GM23338 (cell line): ENCODE measurements around the gene UBAC1. TPM values are rescaled to one million over a fixed set of nuclear protein-coding genes. Genes with fewer than 3 reads are reported as not detected.

ENCODE experiments used
- ATAC-seq: fragments of 200-7000 bp; cut with Tn5 transposase; 3 replicates; pipeline ENCODE4 v1.9.1; 2020
- DNase-seq: peaks from one replicate; pipeline ENCODE4 v3.0.0-alpha.2; 2015; ENCODE audit warnings: low spot score
- H2AFZ ChIP-seq: fragments of 200-600 bp; sonication (generic); 2 replicates; pipeline ENCODE4 v1.8.0; 2016; ENCODE audit warnings: antibody characterized with exemption, mild to moderate bottlenecking, moderate library complexity
- H3F3A ChIP-seq: fragments of 200-600 bp; sonication (generic); replicated peaks from 2 replicates; pipeline ENCODE4 v1.8.0; 2017; ENCODE audit warnings: antibody characterized with exemption, mixed run types, low read depth
- H3K27ac ChIP-seq: fragments of 200-600 bp; sonication (generic); 2 replicates; pipeline ENCODE4 v1.6.1; 2016; ENCODE audit warnings: low read depth
- H3K27me3 ChIP-seq: fragments of 200-600 bp; sonication (generic); 2 replicates; pipeline ENCODE4 v1.8.0; 2016; ENCODE audit warnings: mild to moderate bottlenecking, mixed run types, moderate library complexity; ENCODE audit not compliant: insufficient read depth
- H3K36me3 ChIP-seq: fragments of 200-600 bp; sonication (generic); 2 replicates; pipeline ENCODE4 v1.8.0; 2016; ENCODE audit warnings: mild to moderate bottlenecking; ENCODE audit not compliant: insufficient read depth
- H3K4me1 ChIP-seq: fragments of 200-600 bp; sonication (generic); 2 replicates; pipeline ENCODE4 v1.8.0; 2016; ENCODE audit warnings: mild to moderate bottlenecking, moderate library complexity; ENCODE audit not compliant: insufficient read depth
- H3K4me2 ChIP-seq: fragments of 200-600 bp; sonication (generic); 2 replicates; pipeline ENCODE4 v1.7.1; 2017; ENCODE audit warnings: mixed run types
- H3K4me3 ChIP-seq: fragments of 200-600 bp; sonication (generic); 2 replicates; pipeline ENCODE4 v1.6.1; 2016; ENCODE audit warnings: mixed run types
- H3K79me2 ChIP-seq: fragments of 200-600 bp; sonication (generic); replicated peaks from 2 replicates; pipeline ENCODE4 v1.8.0; 2017; ENCODE audit warnings: mild to moderate bottlenecking; ENCODE audit not compliant: insufficient read depth
- H3K9me2 ChIP-seq: fragments of 200-600 bp; sonication (generic); 2 replicates; pipeline ENCODE4 v1.8.0; 2017; ENCODE audit not compliant: insufficient read depth
- H4K20me1 ChIP-seq: fragments of 200-600 bp; sonication (generic); replicated peaks from 2 replicates; pipeline ENCODE4 v1.8.0; 2017; ENCODE audit warnings: mild to moderate bottlenecking; ENCODE audit not compliant: insufficient read depth
- H3K27ac Mint-ChIP-seq: 2 replicates; pipeline ENCODE4 v1.8.0; 2020; ENCODE audit warnings: inconsistent platforms, mild to moderate bottlenecking, moderate library complexity, mixed read lengths
- H3K27me3 Mint-ChIP-seq: 3 replicates; pipeline ENCODE4 v1.8.0; 2022; ENCODE audit warnings: low read depth, mild to moderate bottlenecking, moderate library complexity, mixed read lengths, inconsistent platforms; ENCODE audit not compliant: insufficient read depth, poor library complexity
- H3K36me3 Mint-ChIP-seq: 3 replicates; pipeline ENCODE4 v1.8.0; 2021; ENCODE audit warnings: low read depth, mild to moderate bottlenecking, inconsistent platforms, moderate library complexity, mixed read lengths
- H3K4me1 Mint-ChIP-seq: 3 replicates; pipeline ENCODE4 v1.8.0; 2020; ENCODE audit warnings: mild to moderate bottlenecking, inconsistent platforms, mixed read lengths
- H3K4me3 Mint-ChIP-seq: 3 replicates; pipeline ENCODE4 v1.8.0; 2021; ENCODE audit warnings: moderate library complexity, mild to moderate bottlenecking, inconsistent platforms, mixed read lengths
- H3K9me3 Mint-ChIP-seq: 3 replicates; pipeline ENCODE4 v1.8.0; 2020; ENCODE audit warnings: moderate library complexity, mild to moderate bottlenecking, inconsistent platforms, mixed read lengths
- CREB1 ChIP-seq: fragments of 250-450 bp; sonication (Bioruptor Pico); IDR thresholded peaks from 2 replicates; pipeline ENCODE4 v1.5.0; 2020; ENCODE audit warnings: low read depth, mild to moderate bottlenecking, moderate library complexity
- EZH2 ChIP-seq: fragments of 200-600 bp; sonication (generic); IDR thresholded peaks from one replicate; pipeline ENCODE4 v1.8.0; 2017; ENCODE audit warnings: antibody characterized with exemption, mild to moderate bottlenecking, low read depth; ENCODE audit not compliant: unreplicated experiment
- EZH2phosphoT487 ChIP-seq: fragments of 200-600 bp; sonication (generic); IDR thresholded peaks from one replicate; pipeline ENCODE4 v1.8.1; 2018; ENCODE audit warnings: antibody characterized with exemption; ENCODE audit not compliant: unreplicated experiment
- JUNB ChIP-seq: IDR thresholded peaks from one replicate; pipeline ENCODE4 v1.6.1; 2016; ENCODE audit warnings: antibody characterized with exemption; ENCODE audit not compliant: unreplicated experiment
- NANOG ChIP-seq: IDR thresholded peaks from 2 replicates; pipeline ENCODE4 v1.6.1; 2016; ENCODE audit warnings: antibody characterized with exemption, borderline replicate concordance
- POLR2AphosphoS5 ChIP-seq: IDR thresholded peaks from 2 replicates; pipeline ENCODE4 v1.6.1; 2016; ENCODE audit warnings: antibody characterized with exemption, low read depth
- STAT1 ChIP-seq: IDR thresholded peaks from one replicate; pipeline ENCODE4 v1.6.1; 2016; ENCODE audit warnings: antibody characterized with exemption; ENCODE audit not compliant: unreplicated experiment
- ZNF114 ChIP-seq: fragments of 250-450 bp; sonication (Bioruptor Pico); IDR thresholded peaks from 2 replicates; pipeline ENCODE4 v1.5.0; 2020; ENCODE audit warnings: mild to moderate bottlenecking, moderate library complexity
- ZNF331 ChIP-seq: fragments of 250-450 bp; sonication (Bioruptor Pico); IDR thresholded peaks from 2 replicates; pipeline ENCODE4 v1.5.0; 2020; ENCODE audit warnings: low read depth, mild to moderate bottlenecking, moderate library complexity
- polyA plus RNA-seq: library from polyadenylated mRNA; unstranded; fragments of >200 nt; fragmentation: Nextera tagmentation; extraction: Ambion mirVana; gene quantifications from 2 replicates; pipeline ENCODE4 v1.2.1, GENCODE V29; 2016
- total RNA-seq: library from RNA; depleted of rRNA; stranded (reverse); fragments of >200 nt; shearing (Covaris generic); gene quantifications from 2 replicates; pipeline ENCODE4 v1.2.3, GENCODE V29; 2014
- TF ChIP-seq, protein P1 (sequence below): fragments of 250-450 bp; sonication (Bioruptor Pico); IDR thresholded peaks from 2 replicates; pipeline ENCODE4 v1.5.0; 2020; ENCODE audit warnings: mild to moderate bottlenecking, moderate library complexity
- TF ChIP-seq, protein P2 (sequence below): IDR thresholded peaks from one replicate; pipeline ENCODE4 v1.6.1; 2018; ENCODE audit warnings: antibody characterized with exemption; ENCODE audit not compliant: unreplicated experiment
- TF ChIP-seq, protein P3 (sequence below), 2 experiments: fragments of 200-600 bp in 1 of 2; sonication (generic) in 1 of 2; conservative IDR thresholded peaks; 2 replicates each; pipeline versions ENCODE4 v1.5.1 to v1.6.1; 2016 to 2017; ENCODE audit warnings: antibody characterized with exemption in 2 of 2, low read depth in 2 of 2, mild to moderate bottlenecking in 2 of 2, moderate library complexity in 1 of 2

Gene UBAC1
- total and polyA plus RNA-seq, 2 experiments from 2014 or later: 63.2 to 86.6 TPM

DNA sequence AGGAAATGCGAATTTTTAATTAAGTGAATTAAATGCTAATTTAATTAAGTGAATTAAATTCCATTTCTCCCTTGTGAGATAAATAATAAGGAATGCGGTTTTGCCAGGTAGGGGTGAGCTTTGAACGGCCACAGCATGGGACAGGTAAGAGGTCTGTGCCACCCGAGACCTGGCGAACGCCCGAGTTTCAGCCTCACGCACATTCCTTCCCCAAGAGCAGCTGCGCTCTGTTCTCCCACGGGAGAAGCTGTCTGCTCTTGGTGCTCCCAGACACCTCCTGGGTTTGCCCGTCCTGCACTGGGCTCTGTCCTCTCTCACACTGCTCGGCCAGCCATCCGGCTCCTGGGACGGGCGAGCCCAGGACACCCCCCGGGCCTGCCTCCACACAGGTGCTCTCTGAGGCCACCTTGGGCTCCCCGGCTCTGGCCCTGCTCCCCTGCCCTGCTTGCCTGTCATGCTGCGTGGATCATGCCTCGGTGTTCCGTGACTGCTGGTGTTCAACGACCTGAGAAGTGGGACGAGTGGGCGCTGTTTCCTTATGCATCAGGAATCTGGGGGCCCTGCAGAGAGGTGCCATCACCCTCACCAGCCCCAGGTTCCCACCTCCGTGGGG, 40.1 kb downstream of the UBAC1 start:
- ATAC-seq (no peak; the same call in 2 of the 3 replicates), DNase-seq (no peak)
- no peak overlapping the region for H3K4me3 Mint-ChIP-seq
- Histone ChIP-seq H3K4me3 (no peak overlapping the region), H3K4me2 (no peak overlapping the region), H3K27ac (no peak overlapping the region), H3K4me1 (no peaks in the 10 kb centered on the region), H3K9me2 (no peaks in the 10 kb centered on the region), H2AFZ (no peak overlapping the region), H3F3A (0 out of 2 replicates have a peak, but pooled peaks cover 2% of the 10 kb centered on the region), H3K27me3 (0 out of 2 replicates have a peak, but pooled peaks cover 6% of the 10 kb centered on the region), H3K36me3 (peaks cover 14% of the 10 kb centered on the region), H3K79me2 (no peaks in the 10 kb centered on the region), H4K20me1 (no peaks in the 10 kb centered on the region)
- peaks cover 47% of the 10 kb centered on the region for H3K36me3 Mint-ChIP-seq
- H3K27ac Mint-ChIP-seq: no peak overlapping the region
- H3K9me3 Mint-ChIP-seq: peaks cover 41% of the 10 kb centered on the region
- peaks cover 24% of the 10 kb centered on the region for H3K27me3 Mint-ChIP-seq
- TF ChIP-seq ZNF331 (CRISPR knock-in tag) (no peak), POLR2AphosphoS5 (no peak), EZH2phosphoT487 (no peak), EZH2 (no peak), ZNF114 (CRISPR knock-in tag) (no peak), JUNB (no peak), NANOG (no peak), STAT1 (no peak), CREB1 (no peak)
- TF ChIP-seq, protein P1, sequence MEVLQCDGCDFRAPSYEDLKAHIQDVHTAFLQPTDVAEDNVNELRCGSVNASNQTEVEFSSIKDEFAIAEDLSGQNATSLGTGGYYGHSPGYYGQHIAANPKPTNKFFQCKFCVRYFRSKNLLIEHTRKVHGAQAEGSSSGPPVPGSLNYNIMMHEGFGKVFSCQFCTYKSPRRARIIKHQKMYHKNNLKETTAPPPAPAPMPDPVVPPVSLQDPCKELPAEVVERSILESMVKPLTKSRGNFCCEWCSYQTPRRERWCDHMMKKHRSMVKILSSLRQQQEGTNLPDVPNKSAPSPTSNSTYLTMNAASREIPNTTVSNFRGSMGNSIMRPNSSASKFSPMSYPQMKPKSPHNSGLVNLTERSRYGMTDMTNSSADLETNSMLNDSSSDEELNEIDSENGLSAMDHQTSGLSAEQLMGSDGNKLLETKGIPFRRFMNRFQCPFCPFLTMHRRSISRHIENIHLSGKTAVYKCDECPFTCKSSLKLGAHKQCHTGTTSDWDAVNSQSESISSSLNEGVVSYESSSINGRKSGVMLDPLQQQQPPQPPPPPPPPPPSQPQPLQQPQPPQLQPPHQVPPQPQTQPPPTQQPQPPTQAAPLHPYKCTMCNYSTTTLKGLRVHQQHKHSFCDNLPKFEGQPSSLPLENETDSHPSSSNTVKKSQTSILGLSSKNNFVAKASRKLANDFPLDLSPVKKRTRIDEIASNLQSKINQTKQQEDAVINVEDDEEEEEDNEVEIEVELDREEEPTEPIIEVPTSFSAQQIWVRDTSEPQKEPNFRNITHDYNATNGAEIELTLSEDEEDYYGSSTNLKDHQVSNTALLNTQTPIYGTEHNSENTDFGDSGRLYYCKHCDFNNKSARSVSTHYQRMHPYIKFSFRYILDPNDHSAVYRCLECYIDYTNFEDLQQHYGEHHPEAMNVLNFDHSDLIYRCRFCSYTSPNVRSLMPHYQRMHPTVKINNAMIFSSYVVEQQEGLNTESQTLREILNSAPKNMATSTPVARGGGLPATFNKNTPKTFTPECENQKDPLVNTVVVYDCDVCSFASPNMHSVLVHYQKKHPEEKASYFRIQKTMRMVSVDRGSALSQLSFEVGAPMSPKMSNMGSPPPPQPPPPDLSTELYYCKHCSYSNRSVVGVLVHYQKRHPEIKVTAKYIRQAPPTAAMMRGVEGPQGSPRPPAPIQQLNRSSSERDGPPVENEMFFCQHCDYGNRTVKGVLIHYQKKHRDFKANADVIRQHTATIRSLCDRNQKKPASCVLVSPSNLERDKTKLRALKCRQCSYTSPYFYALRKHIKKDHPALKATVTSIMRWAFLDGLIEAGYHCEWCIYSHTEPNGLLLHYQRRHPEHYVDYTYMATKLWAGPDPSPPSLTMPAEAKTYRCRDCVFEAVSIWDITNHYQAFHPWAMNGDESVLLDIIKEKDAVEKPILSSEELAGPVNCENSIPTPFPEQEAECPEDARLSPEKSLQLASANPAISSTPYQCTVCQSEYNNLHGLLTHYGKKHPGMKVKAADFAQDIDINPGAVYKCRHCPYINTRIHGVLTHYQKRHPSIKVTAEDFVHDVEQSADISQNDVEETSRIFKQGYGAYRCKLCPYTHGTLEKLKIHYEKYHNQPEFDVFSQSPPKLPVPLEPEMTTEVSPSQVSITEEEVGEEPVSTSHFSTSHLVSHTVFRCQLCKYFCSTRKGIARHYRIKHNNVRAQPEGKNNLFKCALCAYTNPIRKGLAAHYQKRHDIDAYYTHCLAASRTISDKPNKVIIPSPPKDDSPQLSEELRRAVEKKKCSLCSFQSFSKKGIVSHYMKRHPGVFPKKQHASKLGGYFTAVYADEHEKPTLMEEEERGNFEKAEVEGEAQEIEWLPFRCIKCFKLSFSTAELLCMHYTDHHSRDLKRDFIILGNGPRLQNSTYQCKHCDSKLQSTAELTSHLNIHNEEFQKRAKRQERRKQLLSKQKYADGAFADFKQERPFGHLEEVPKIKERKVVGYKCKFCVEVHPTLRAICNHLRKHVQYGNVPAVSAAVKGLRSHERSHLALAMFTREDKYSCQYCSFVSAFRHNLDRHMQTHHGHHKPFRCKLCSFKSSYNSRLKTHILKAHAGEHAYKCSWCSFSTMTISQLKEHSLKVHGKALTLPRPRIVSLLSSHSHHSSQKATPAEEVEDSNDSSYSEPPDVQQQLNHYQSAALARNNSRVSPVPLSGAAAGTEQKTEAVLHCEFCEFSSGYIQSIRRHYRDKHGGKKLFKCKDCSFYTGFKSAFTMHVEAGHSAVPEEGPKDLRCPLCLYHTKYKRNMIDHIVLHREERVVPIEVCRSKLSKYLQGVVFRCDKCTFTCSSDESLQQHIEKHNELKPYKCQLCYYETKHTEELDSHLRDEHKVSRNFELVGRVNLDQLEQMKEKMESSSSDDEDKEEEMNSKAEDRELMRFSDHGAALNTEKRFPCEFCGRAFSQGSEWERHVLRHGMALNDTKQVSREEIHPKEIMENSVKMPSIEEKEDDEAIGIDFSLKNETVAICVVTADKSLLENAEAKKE: no peak
- TF ChIP-seq, protein P2, sequence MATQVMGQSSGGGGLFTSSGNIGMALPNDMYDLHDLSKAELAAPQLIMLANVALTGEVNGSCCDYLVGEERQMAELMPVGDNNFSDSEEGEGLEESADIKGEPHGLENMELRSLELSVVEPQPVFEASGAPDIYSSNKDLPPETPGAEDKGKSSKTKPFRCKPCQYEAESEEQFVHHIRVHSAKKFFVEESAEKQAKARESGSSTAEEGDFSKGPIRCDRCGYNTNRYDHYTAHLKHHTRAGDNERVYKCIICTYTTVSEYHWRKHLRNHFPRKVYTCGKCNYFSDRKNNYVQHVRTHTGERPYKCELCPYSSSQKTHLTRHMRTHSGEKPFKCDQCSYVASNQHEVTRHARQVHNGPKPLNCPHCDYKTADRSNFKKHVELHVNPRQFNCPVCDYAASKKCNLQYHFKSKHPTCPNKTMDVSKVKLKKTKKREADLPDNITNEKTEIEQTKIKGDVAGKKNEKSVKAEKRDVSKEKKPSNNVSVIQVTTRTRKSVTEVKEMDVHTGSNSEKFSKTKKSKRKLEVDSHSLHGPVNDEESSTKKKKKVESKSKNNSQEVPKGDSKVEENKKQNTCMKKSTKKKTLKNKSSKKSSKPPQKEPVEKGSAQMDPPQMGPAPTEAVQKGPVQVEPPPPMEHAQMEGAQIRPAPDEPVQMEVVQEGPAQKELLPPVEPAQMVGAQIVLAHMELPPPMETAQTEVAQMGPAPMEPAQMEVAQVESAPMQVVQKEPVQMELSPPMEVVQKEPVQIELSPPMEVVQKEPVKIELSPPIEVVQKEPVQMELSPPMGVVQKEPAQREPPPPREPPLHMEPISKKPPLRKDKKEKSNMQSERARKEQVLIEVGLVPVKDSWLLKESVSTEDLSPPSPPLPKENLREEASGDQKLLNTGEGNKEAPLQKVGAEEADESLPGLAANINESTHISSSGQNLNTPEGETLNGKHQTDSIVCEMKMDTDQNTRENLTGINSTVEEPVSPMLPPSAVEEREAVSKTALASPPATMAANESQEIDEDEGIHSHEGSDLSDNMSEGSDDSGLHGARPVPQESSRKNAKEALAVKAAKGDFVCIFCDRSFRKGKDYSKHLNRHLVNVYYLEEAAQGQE: no peak
- TF ChIP-seq, protein P3, sequence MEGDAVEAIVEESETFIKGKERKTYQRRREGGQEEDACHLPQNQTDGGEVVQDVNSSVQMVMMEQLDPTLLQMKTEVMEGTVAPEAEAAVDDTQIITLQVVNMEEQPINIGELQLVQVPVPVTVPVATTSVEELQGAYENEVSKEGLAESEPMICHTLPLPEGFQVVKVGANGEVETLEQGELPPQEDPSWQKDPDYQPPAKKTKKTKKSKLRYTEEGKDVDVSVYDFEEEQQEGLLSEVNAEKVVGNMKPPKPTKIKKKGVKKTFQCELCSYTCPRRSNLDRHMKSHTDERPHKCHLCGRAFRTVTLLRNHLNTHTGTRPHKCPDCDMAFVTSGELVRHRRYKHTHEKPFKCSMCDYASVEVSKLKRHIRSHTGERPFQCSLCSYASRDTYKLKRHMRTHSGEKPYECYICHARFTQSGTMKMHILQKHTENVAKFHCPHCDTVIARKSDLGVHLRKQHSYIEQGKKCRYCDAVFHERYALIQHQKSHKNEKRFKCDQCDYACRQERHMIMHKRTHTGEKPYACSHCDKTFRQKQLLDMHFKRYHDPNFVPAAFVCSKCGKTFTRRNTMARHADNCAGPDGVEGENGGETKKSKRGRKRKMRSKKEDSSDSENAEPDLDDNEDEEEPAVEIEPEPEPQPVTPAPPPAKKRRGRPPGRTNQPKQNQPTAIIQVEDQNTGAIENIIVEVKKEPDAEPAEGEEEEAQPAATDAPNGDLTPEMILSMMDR (conservative IDR thresholded peaks at IDR 0.05; ENCODE audit: low read depth in 2 of 2): no peak
- peaks cover 5% of the 10 kb centered on the region; the same call in 1 of the 3 replicates for H3K4me1 Mint-ChIP-seq
